ENCODE measurements around the gene TXNRD2.
"Not testable (repeated sequence)": the region's sequence is repeated elsewhere in the genome, so short reads cannot be mapped to it uniquely, and the experiment has no call there.

Gene TXNRD2

GRCh38 chr22:19923914-19924513 lies 17.6 kb downstream of the TXNRD2 start:
- no peak for DNase-seq (ENCODE audit: low read depth)

- DNase-seq (ENCODE audit: low read depth): no peak
Measured at GRCh38 chr22:19921544-19922081, 20.0 kb downstream of the TXNRD2 start.

GRCh38 chr22:19919701-19920363 lies 21.8 kb downstream of the TXNRD2 start:
- DNase-seq (ENCODE audit: low read depth): no peak

- no peak for DNase-seq (ENCODE audit: low read depth)
Measured at GRCh38 chr22:19918332-19919106, 23.1 kb downstream of the TXNRD2 start.

GRCh38 chr22:19917389-19918138 lies 24.1 kb downstream of the TXNRD2 start:
- no peak for DNase-seq (ENCODE audit: low read depth)

GRCh38 chr22:19916941-19917340 lies 24.7 kb downstream of the TXNRD2 start:
- no peak for DNase-seq (ENCODE audit: low read depth)

- DNase-seq (ENCODE audit: low read depth): no peak
Measured at GRCh38 chr22:19916006-19916405, 25.6 kb downstream of the TXNRD2 start.

GRCh38 chr22:19915287-19915954 lies 26.2 kb downstream of the TXNRD2 start:
- no peak for DNase-seq (ENCODE audit: low read depth)

- DNase-seq (ENCODE audit: low read depth): no peak
Measured at GRCh38 chr22:19914201-19914943, 27.2 kb downstream of the TXNRD2 start.

- DNase-seq (ENCODE audit: low read depth): no peak
Measured at GRCh38 chr22:19913337-19913936, 28.2 kb downstream of the TXNRD2 start.

GRCh38 chr22:19912271-19912999 lies 29.2 kb downstream of the TXNRD2 start:
- DNase-seq (ENCODE audit: low read depth): no peak

- DNase-seq (ENCODE audit: low read depth): no peak
Measured at GRCh38 chr22:19911540-19912270, 29.9 kb downstream of the TXNRD2 start.

- DNase-seq (ENCODE audit: low read depth): no peak
Measured at GRCh38 chr22:19910180-19910744, 31.4 kb downstream of the TXNRD2 start.

GRCh38 chr22:19909350-19910179 lies 32.1 kb downstream of the TXNRD2 start:
- peak; percentile 68 for DNase-seq (ENCODE audit: low read depth)

- not testable (repeated sequence) for DNase-seq (ENCODE audit: low read depth)
Measured at GRCh38 chr22:19907902-19908301, 33.7 kb downstream of the TXNRD2 start.

GRCh38 chr22:19906864-19907263 lies 34.8 kb downstream of the TXNRD2 start:
- not testable (repeated sequence) for DNase-seq (ENCODE audit: low read depth)

GRCh38 chr22:19905347-19906276 lies 36.0 kb downstream of the TXNRD2 start:
- DNase-seq (ENCODE audit: low read depth): no peak
